Activated CD8-positive, alpha-beta memory T cell treated with anti-CD3 and anti-CD28 coated beads, Interleukin-2, amount 50 U/mL, for 24 hours (primary cell): ENCODE results near the gene BIRC2.

Experiments used
- DNase-seq: peaks from one replicate; pipeline ENCODE4 v3.0.0-alpha.2; 2020; ENCODE audit errors: extremely low read depth

BIRC2 gene

GRCh38 chr11:102375720-102376399 lies 28.8 kb downstream of the BIRC2 start:
- no peak for DNase-seq

DNA sequence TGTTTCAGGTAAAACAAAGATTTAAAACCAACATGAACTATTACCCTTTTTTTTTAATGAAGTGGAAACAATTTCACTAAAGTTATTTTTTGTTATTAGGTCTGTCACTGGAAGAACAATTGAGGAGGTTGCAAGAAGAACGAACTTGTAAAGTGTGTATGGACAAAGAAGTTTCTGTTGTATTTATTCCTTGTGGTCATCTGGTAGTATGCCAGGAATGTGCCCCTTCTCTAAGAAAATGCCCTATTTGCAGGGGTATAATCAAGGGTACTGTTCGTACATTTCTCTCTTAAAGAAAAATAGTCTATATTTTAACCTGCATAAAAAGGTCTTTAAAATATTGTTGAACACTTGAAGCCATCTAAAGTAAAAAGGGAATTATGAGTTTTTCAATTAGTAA lies 30.9 kb downstream of the BIRC2 start:
- no peak for DNase-seq

DNA sequence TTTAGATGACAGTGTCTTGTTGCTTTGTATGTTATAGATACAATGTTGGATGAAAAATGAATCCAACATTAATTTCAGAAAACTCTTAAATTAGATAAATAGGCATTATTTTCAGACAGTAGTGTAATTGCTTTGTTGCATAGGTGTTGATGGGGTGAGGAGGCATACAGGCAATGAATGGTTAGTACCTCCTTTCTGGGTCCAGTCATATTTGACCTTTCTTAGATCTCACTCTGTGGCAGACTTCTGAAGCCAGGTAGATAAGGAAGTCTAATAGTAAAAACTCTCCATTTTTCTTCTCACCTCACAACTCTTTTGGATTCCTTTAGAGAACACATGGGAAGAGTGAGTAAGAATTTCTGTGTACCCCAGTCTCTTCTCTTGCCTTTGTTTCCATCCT lies 31.8 kb downstream of the BIRC2 start:
- no peak for DNase-seq

GRCh38 chr11:102382384-102382783 lies 35.4 kb downstream of the BIRC2 start:
- DNase-seq: no peak

- no peak for DNase-seq
Measured at GRCh38 chr11:102383839-102384238, 36.8 kb downstream of the BIRC2 start.

GRCh38 chr11:102384419-102385079 lies 37.5 kb downstream of the BIRC2 start:
- DNase-seq: no peak

DNA sequence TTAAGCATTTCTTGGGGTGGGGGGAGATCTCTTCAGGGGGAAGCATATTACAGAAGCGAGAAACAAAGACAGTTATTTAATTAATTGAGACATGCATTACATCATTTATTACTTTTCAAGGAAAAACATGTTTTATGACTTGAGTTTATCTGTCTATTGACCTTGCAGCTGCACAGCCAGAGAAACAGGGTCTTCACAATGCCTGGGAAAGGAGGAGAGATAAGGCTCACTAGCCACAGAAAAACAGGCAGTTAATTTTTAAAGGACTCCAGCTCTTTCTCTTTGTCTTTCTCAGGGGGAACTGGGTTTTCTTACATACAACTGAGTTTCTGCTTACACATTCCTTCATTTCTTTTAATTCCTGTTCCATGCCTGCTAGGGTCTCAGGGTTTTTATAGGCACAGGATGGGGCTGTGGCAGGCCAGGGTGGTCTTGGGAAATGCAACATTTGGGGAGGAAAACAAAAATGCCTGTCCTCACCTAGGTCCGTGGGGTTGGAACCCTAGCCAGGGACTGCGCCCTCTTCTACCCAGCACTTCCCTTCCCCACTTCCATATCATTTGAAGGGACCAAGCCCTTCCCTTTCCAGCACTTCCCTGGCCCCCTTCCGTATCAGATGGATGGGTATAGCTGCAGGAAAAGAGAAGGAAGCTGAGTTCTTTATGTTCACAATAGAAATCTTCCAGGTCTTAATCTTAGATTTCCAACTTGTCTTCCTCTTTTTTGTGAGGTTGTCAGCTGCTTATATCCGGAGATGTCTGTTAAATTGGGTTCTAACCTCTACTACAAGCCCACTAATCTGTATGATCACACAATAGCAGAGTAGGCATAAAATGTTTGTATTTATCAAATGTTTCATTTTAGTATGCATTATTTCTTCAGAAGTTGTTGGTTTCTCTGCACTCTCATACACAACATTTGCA lies 38.3 kb downstream of the BIRC2 start:
- no peak for DNase-seq

DNA sequence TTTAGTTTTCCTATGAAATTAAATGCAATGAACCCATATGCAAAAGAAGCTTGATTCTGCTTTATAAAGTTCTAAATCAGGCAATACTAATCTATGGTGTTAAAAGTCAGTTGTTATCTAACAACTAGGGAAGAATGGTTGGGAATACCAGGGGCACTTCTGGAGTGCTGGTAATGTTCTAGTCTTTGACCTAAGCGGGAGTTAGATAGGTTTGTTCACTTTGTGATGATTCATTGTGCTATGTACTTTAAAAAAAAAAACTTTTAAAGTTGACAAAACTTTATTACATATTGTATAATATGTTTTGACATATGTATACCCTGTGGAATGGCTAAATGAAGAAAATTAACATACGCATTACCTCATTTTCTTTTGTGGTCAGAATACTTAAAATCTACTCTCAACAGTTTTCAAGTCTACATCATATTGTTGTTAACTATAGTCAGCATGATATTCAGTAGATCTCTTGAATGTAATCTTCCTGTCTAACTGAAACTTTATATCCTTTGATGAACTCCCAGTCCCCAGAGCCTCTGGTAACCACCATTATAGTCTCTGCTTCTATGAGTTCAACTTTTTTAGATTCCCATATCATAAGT lies 39.2 kb downstream of the BIRC2 start:
- DNase-seq: no peak

DNA sequence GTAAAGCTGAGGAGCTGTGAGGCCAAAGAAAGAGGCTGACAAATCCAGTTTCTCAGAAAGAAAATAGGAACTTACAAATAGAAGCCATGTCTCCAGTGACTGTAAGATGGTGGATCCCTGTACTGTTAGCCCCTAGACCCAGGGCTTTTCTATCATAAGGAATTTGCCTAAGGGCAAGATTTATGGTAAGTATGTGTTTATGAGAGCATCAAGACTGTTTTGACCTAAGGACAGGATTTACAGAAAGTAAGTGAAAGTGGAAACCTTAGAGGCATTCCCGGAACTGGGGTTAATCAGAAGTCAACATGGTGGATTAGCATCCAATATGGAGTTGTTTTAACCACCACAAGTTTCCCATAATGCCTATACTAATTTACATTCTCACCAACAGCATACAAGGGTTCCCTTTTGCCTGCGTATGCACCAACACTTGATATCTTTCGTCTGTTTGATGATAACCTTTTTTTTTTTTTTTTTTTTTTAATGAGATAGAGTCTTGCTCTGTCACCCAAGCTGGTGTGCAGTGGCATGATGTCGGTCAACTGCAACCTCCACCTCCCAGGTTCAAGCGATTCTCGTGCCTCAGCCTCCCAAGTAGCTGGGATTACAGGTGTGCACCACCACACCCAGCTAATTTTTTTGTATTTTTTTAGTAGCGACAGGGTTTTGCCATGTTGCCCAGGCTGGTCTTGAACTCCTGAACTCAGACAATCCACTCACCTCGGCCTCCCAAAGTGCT lies 40.2 kb downstream of the BIRC2 start:
- DNase-seq: no peak

GRCh38 chr11:102389253-102389652 lies 42.2 kb downstream of the BIRC2 start:
- DNase-seq: no peak

GRCh38 chr11:102390667-102391465 lies 43.9 kb downstream of the BIRC2 start:
- DNase-seq: no peak

DNA sequence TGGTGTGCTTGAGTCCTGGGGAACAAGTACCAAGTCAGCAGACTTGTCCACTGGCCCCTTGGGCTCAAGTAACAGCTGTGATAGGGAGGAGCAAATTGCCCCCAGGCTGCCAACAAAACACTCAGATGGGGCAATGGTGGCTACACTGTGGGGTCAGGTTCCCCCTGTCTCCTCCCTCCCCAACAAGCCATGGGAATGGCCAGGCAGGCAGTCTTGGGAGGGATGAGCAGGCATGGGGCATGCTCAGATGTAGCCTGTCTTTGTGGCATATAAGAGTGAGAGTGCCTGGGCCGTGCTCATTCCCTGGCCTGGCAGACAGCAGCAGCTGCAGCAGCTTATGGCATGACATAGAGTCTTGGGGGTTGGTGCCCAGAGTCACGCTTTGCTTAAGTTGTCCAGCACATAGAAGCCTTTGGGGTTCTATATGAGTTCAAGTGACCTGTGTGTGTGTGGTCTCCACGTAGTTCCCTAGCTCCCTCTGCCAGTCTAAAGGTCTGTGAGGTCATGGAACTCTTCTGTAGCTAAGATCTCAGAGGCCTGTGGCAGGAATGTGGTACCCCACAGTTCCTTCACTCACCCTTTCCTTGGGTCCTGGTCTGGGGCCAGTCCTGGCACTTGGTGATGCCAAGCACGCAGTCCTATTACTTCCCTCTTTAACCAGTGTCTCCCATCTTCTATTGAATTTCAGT lies 44.7 kb downstream of the BIRC2 start:
- no peak for DNase-seq

DNA sequence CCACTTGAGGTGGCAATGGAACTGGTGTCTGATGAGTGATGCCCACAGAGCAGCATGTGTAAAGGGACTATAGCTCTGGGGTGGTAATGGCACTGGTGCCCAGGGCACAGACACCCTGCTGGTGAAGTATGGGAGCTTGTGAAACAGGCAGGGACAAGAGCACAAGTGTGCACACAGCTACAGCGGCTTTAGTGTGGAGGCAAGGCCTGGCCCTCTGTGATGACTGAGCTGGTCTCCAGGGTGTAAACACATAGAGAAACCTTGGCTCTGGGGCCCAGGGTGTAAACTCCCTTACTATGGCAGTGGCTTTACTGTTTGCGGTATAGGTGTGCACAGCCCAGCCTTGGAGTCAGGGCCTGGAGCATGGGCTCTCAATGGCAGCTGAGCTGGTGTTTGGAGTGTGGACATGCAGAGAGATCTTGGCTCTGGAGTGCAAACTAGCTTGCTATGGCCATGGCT lies 46.3 kb downstream of the BIRC2 start:
- DNase-seq: no peak

- DNase-seq: no peak
Measured at GRCh38 chr11:102395720-102396393, 48.8 kb downstream of the BIRC2 start.

GRCh38 chr11:102396708-102397563 lies 49.9 kb downstream of the BIRC2 start:
- no peak for DNase-seq

DNA sequence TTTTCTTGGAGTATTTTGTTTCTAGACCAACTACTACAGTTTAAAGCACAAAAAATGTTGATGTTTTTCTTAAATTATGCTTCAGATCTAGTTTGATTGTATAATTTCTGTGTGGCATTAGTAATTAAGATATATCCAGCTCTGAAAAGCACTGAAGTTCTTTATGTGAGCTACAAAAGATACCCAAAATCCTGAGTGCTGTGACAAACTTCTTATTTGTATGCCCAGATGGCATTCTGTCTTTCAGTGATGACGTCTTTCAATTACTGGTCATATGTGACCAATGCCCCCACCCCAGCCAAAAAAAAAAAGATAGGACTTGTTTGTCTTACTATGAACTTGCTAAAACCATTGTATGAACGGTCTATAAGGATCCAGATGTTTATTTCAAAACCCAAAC lies 51.3 kb downstream of the BIRC2 start:
- no peak for DNase-seq

GRCh38 chr11:102399189-102399588 lies 52.2 kb downstream of the BIRC2 start:
- no peak for DNase-seq

DNA sequence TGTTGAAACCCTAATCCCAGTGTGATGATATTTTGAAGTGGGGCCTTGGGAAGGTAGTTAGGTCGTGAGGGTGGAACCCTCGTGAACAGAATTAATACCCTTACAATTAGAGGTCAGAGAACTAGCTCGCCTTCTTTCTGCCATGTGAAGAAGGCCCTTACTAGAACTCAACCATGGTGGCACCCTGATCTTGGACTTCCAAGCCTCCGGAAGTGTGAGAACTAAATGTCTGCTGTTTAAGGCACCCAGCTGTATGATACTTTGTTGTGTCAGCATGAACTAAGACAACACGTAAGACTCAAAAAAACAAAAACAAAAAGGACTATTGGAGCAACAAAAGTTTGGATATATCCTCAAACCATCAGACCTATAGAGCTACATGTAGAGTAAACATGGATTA lies 53.6 kb downstream of the BIRC2 start:
- no peak for DNase-seq
